ENCODE data around the gene PRKCB. TPM values are rescaled to one million over a fixed set of nuclear protein-coding genes. Genes with fewer than 3 reads are reported as not detected.

PRKCB gene
- total RNA-seq, 1 experiment from 2014 or later = 0.89 TPM

DNA sequence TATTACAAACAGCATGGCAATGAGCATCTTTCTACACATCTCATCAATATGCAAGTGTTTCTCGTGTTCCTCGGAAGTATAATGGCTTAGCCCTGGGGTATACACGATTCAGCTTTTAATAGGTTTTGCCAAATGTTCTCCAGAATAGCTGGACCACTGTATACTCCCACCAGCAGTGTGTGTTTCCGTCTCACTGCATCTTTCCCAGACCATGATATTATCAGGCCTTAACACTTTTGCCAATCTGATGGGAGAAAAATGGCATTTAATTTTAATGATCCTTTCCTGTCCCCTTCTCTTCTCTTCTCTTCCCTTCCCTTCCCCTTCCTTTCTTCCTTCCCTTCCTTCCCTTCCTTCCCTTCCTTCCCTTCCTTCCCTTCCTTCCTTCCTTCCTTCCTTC lies 30.8 kb downstream of the PRKCB start:
- intact Hi-C loops (cut with micrococcal nuclease) = no loop called here
- CTCF ChIA-PET = interaction anchor here (1.1 kb wide), 1 partner anchor 144 kb away, joined by 3 read pairs; no protein-coding TSS in a partner anchor
- no peaks in the 10 kb centered on the region for H3K9me3 ChIP-seq (ENCODE audit: control insufficient read depth in 1 of 2, insufficient read depth in 1 of 2, low read depth in 1 of 2, low read length in 2 of 2)
- DNase-seq (ENCODE audit: low read depth, low spot score) = no peak
- H3K27ac ChIP-seq (ENCODE audit: low read depth, low read length) = no peak overlapping the region
- H3K27me3 ChIP-seq (ENCODE audit: insufficient read depth, low read length) = peaks cover 52% of the 10 kb centered on the region
- TF ChIP-seq ZNF274 (IDR thresholded peaks at IDR 0.05; ENCODE audit: low read depth, low read length) (no peak), YY1 (IDR thresholded peaks at IDR 0.05; ENCODE audit: extremely low read depth, insufficient replicate concordance, low read depth, low read length) (no peak), SP1 (IDR thresholded peaks at IDR 0.05; ENCODE audit: low read depth) (no peak), CBX3 (IDR thresholded peaks at IDR 0.05; ENCODE audit: low read depth) (no peak), SRF (IDR thresholded peaks at IDR 0.05; ENCODE audit: low read depth) (no peak), ELF1 (IDR thresholded peaks at IDR 0.05; ENCODE audit: borderline replicate concordance, low read depth) (no peak), SIN3A (IDR thresholded peaks at IDR 0.05; ENCODE audit: low read depth) (no peak), CEBPB (IDR thresholded peaks at IDR 0.05; ENCODE audit: low read depth) (no peak), POLR2A (IDR thresholded peaks at IDR 0.05; ENCODE audit: borderline replicate concordance, extremely low read depth, insufficient read depth, insufficient read length) (no peak)
- no peaks in the 10 kb centered on the region for H3K9me2 ChIP-seq (ENCODE audit: insufficient read depth)
- no peak overlapping the region for H3K4me2 ChIP-seq (ENCODE audit: low read length)
- H3K79me2 ChIP-seq (ENCODE audit: insufficient read depth, low read length) = no peaks in the 10 kb centered on the region
- H2AFZ ChIP-seq (ENCODE audit: low read depth, low read length, poor library complexity, severe bottlenecking) = no peak overlapping the region
- H4K20me1 ChIP-seq (ENCODE audit: insufficient read depth) = no peaks in the 10 kb centered on the region
- no peak overlapping the region for H3K9ac ChIP-seq (ENCODE audit: low read length)
- no peak for ATAC-seq
- H3K4me3 ChIP-seq (replicated peaks in 1 of 2; ENCODE audit: low read depth in 1 of 2, low read length in 2 of 2) = no peak overlapping the region
- no TSS peak for BruUV-seq (replicated peaks)
- H3K4me1 ChIP-seq (ENCODE audit: control insufficient read depth in 1 of 2, insufficient read depth in 2 of 2, low read length in 2 of 2) = no peaks in the 10 kb centered on the region
- POLR2A ChIA-PET = no interaction called here
- no peaks in the 10 kb centered on the region for H3K36me3 ChIP-seq (ENCODE audit: control insufficient read depth in 1 of 2, insufficient read depth in 2 of 2, low read length in 2 of 2)
- RAD21 ChIA-PET (ENCODE audit: low non-redundant PET in 1 of 2, low total read pairs in 2 of 2, uncharacterized antibody in 2 of 2, unreplicated experiment in 2 of 2) = no interaction called here

DNA sequence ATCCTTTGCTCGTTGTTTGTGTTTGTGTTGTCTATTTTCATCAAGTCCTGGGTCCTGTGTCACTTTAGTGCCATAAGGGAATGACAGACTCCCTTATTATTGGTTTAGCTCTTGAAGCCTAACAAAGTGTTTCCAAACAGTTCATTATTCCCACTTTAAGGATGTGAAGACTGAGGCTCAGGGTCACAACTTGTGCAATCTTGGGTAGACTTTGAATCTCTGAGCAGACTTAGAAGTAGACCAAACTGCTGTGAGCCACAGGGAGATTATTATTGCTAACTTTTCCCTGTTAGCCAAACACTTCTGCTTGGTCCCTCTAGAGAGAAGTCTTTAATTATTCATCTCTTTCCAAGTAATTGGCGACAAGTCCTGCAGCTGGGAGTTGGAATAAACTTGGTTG lies 31.8 kb downstream of the PRKCB start:
- Histone ChIP-seq H3K79me2 (ENCODE audit: insufficient read depth, low read length) (no peaks in the 10 kb centered on the region), H3K4me2 (ENCODE audit: low read length) (no peak overlapping the region), H3K36me3 (ENCODE audit: control insufficient read depth in 1 of 2, insufficient read depth in 2 of 2, low read length in 2 of 2) (no peaks in the 10 kb centered on the region), H3K9me3 (ENCODE audit: control insufficient read depth in 1 of 2, insufficient read depth in 1 of 2, low read depth in 1 of 2, low read length in 2 of 2) (no peaks in the 10 kb centered on the region), H4K20me1 (ENCODE audit: insufficient read depth) (no peaks in the 10 kb centered on the region), H3K9me2 (ENCODE audit: insufficient read depth) (no peaks in the 10 kb centered on the region), H3K4me3 (replicated peaks in 1 of 2; ENCODE audit: low read depth in 1 of 2, low read length in 2 of 2) (no peak overlapping the region), H2AFZ (ENCODE audit: low read depth, low read length, poor library complexity, severe bottlenecking) (no peak overlapping the region), H3K27ac (ENCODE audit: low read depth, low read length) (no peak overlapping the region), H3K4me1 (ENCODE audit: control insufficient read depth in 1 of 2, insufficient read depth in 2 of 2, low read length in 2 of 2) (no peaks in the 10 kb centered on the region), H3K27me3 (ENCODE audit: insufficient read depth, low read length) (peaks cover 43% of the 10 kb centered on the region), H3K9ac (ENCODE audit: low read length) (no peak overlapping the region)
- ChIA-PET CTCF (no interaction called here), RAD21 (ENCODE audit: low non-redundant PET in 1 of 2, low total read pairs in 2 of 2, uncharacterized antibody in 2 of 2, unreplicated experiment in 2 of 2) (no interaction called here), POLR2A (no interaction called here)
- no peak for DNase-seq (ENCODE audit: low read depth, low spot score)
- BruUV-seq (replicated peaks) = no TSS peak
- TF ChIP-seq POLR2A (IDR thresholded peaks at IDR 0.05; ENCODE audit: borderline replicate concordance, extremely low read depth, insufficient read depth, insufficient read length) (no peak), RAD21 (IDR thresholded peaks at IDR 0.05; ENCODE audit: low read depth) (no peak), ATF3 (IDR thresholded peaks at IDR 0.05) (no peak), MAX (IDR thresholded peaks at IDR 0.05) (no peak), EZH2 (IDR thresholded peaks at IDR 0.05) (no peak), SRF (IDR thresholded peaks at IDR 0.05; ENCODE audit: low read depth) (no peak), YY1 (IDR thresholded peaks at IDR 0.05; ENCODE audit: extremely low read depth, insufficient replicate concordance, low read depth, low read length) (no peak), EZH2phosphoT487 (IDR thresholded peaks at IDR 0.05; ENCODE audit: borderline replicate concordance) (no peak), ZNF274 (IDR thresholded peaks at IDR 0.05; ENCODE audit: low read depth, low read length) (no peak), JUND (IDR thresholded peaks at IDR 0.05) (no peak)
- TF ChIP-seq, protein P1, sequence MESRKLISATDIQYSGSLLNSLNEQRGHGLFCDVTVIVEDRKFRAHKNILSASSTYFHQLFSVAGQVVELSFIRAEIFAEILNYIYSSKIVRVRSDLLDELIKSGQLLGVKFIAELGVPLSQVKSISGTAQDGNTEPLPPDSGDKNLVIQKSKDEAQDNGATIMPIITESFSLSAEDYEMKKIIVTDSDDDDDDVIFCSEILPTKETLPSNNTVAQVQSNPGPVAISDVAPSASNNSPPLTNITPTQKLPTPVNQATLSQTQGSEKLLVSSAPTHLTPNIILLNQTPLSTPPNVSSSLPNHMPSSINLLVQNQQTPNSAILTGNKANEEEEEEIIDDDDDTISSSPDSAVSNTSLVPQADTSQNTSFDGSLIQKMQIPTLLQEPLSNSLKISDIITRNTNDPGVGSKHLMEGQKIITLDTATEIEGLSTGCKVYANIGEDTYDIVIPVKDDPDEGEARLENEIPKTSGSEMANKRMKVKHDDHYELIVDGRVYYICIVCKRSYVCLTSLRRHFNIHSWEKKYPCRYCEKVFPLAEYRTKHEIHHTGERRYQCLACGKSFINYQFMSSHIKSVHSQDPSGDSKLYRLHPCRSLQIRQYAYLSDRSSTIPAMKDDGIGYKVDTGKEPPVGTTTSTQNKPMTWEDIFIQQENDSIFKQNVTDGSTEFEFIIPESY (IDR thresholded peaks at IDR 0.05; ENCODE audit: extremely low read depth, insufficient replicate concordance, low read length) = no peak
- no peak for ATAC-seq
- intact Hi-C loops (cut with micrococcal nuclease) = no loop called here

All from HCT116 (cell line).